IPS DF 4.7 (cell line): ENCODE measurements around the gene RASGRF1.

Source experiments
- DNase-seq: peaks from one replicate; pipeline ENCODE4 v3.0.0-alpha.2; 2013; ENCODE audit warnings: low spot score; ENCODE audit errors: extremely low read depth

RASGRF1 gene

GRCh38 chr15:79094611-79095021 is 4.0 kb upstream of the RASGRF1 start:
- no peak for DNase-seq

- no peak for DNase-seq
Measured at GRCh38 chr15:79093352-79093935, 2.9 kb upstream of the RASGRF1 start.

- DNase-seq, result no peak
Measured at GRCh38 chr15:79092382-79092781, 1.8 kb upstream of the RASGRF1 start.

GRCh38 chr15:79091204-79091867 is 756 bp upstream of the RASGRF1 start:
- no peak for DNase-seq

GRCh38 chr15:79089890-79090486 is 592 bp downstream of the RASGRF1 start:
- DNase-seq, result no peak

- no peak for DNase-seq
Measured at GRCh38 chr15:79089331-79089889, 1.2 kb downstream of the RASGRF1 start.

GRCh38 chr15:79088426-79089205 is 2.0 kb downstream of the RASGRF1 start:
- DNase-seq, result no peak

- no peak for DNase-seq
Measured at GRCh38 chr15:79086814-79087213, 3.8 kb downstream of the RASGRF1 start.

- no peak for DNase-seq
Measured at GRCh38 chr15:79084308-79084968, 6.1 kb downstream of the RASGRF1 start.

- DNase-seq, result no peak
Measured at GRCh38 chr15:79083154-79083553, 7.4 kb downstream of the RASGRF1 start.

GRCh38 chr15:79082363-79083070 is 8.1 kb downstream of the RASGRF1 start:
- no peak for DNase-seq

- DNase-seq, result no peak
Measured at GRCh38 chr15:79078763-79079410, 11.7 kb downstream of the RASGRF1 start.

GRCh38 chr15:79078003-79078402 is 12.6 kb downstream of the RASGRF1 start:
- no peak for DNase-seq

GRCh38 chr15:79076661-79077060 is 13.9 kb downstream of the RASGRF1 start:
- DNase-seq, result no peak

GRCh38 chr15:79075256-79075655 is 15.3 kb downstream of the RASGRF1 start:
- no peak for DNase-seq

- DNase-seq, result no peak
Measured at GRCh38 chr15:79073336-79073735, 17.2 kb downstream of the RASGRF1 start.

GRCh38 chr15:79071901-79072300 is 18.7 kb downstream of the RASGRF1 start:
- DNase-seq, result no peak

GRCh38 chr15:79068790-79069189 is 21.8 kb downstream of the RASGRF1 start:
- no peak for DNase-seq

GRCh38 chr15:79067969-79068368 is 22.6 kb downstream of the RASGRF1 start:
- DNase-seq, result no peak
